Adrenal gland (tissue), 12 donors: ENCODE results near the gene RNF148. TPM values are rescaled to one million over a fixed set of nuclear protein-coding genes. Genes with fewer than 3 reads are reported as not detected.
A peak's percentile ranks its signal among the peaks of the same experiment; 100 is the strongest.

Experiments used
- DNase-seq, 7 donors: peaks; one replicate each; pipeline ENCODE4 v3.0.0-alpha.2; 2019 to 2020
- H3K27ac ChIP-seq, 5 donors: fragments of 200-600 bp; sonication (generic) in 4 of 5; 1 replicate in 3 of 5; 2 replicates in 2 of 5; pipeline versions ENCODE4 v1.5.1 to v1.8.0; 2016 to 2020; ENCODE audit warnings: mild to moderate bottlenecking in 1 of 5
- H3K27me3 ChIP-seq: fragments of 200-600 bp; 2 replicates; pipeline ENCODE4 v1.8.0; 2021
- H3K36me3 ChIP-seq, 2 donors: fragments of 200-600 bp; replicated peaks in 1 of 2; 1 replicate in 1 of 2; 2 replicates in 1 of 2; pipeline versions ENCODE4 v1.5.1 to v1.8.0; 2018 to 2022
- H3K4me1 ChIP-seq, 2 donors: fragments of 200-600 bp; replicated peaks in 1 of 2; 1 replicate in 1 of 2; 2 replicates in 1 of 2; pipeline versions ENCODE4 v1.5.1 to v1.8.0; 2018 to 2021
- H3K4me3 ChIP-seq, 4 donors: fragments of 200-600 bp; sonication (generic) in 3 of 4; one replicate each; pipeline ENCODE4 v1.5.1; 2016 to 2018
- H3K9me3 ChIP-seq, 3 donors: fragments of 200-600 bp; sonication (generic) in 1 of 3; replicated peaks in 1 of 3; 1 replicate in 2 of 3; 2 replicates in 1 of 3; pipeline versions ENCODE4 v1.5.1 to v1.8.0; 2016 to 2021
- CTCF ChIP-seq, 6 experiments: fragments of 450-650 bp in 4 of 6; fragments of 200-600 bp in 2 of 6; sonication (generic) in 1 of 6; IDR thresholded peaks; 1 replicate in 5 of 6; 2 replicates in 1 of 6; pipeline versions ENCODE4 v1.5.1 to v1.8.0; 2016 to 2021; ENCODE audit warnings: antibody characterized with exemption in 6 of 6, mild to moderate bottlenecking in 2 of 6, moderate library complexity in 1 of 6
- POLR2A ChIP-seq, 2 donors: fragments of 450-650 bp; IDR thresholded peaks; one replicate each; pipeline ENCODE4 v1.6.1; 2017; ENCODE audit warnings: antibody characterized with exemption in 2 of 2, mild to moderate bottlenecking in 2 of 2, moderate library complexity in 1 of 2
- WGBS, 4 donors: extraction: QIAGEN DNeasy Blood & Tissue Kit in 2 of 4; methylation state at CpG; one replicate each; pipeline versions ENCODE4 v1.1.5 to v1.1.7; 2013 to 2017; 5-methylcytosine and 5-hydroxymethylcytosine counted together
- intact Hi-C, 2 donors: fragments of 100-400 bp; cut with DNase I; formaldehyde crosslinking; loops; one replicate each; pipeline versions ENCODE4 v1.14.1 to v1.15.0; 2022 to 2023
- polyA plus RNA-seq, 3 donors: library from polyadenylated mRNA; stranded (reverse); fragments of 200-250 nt in 2 of 3; fragments of 350-450 nt in 1 of 3; fragmentation: Illumina TruSeq in 1 of 3; extraction: RNeasy Lipid Tissue Mini Kit (QIAGEN cat#74804) in 1 of 3; gene quantifications; one replicate each; pipeline ENCODE4 v1.2.3, GENCODE V29; 2013 to 2014
- total RNA-seq, 9 donors: library from RNA; depleted of rRNA in 4 of 9; stranded (reverse); fragments of >200 nt in 4 of 9; fragments of 120-200 nt in 1 of 9; fragmentation: NEBNext Ultra II Directional in 1 of 9; extraction: Animal tissue kit (Norgen Biotek cat#: 25700) in 1 of 9; gene quantifications; one replicate each; pipeline versions ENCODE4 v1.1.0 to v1.2.4, GENCODE V29; 2013 to 2023
- donor health status: healthy with polysubstance abuse.
- donor health status: Bipolar disorder and iron deficiency.
- donor health status: DM: yes; HTN: yes; CAD: no.
- donor health status: DM: no; HTN: no; CAD: no.
- donor health status: DM: no; HTN: no; CAD: no.
- donor health status: DM: yes; HTN: yes; CAD: no.

RNF148 gene
- total and polyA plus RNA-seq, 12 donors = 0.20 to 5.0 (median 0.76) TPM; not detected in 1

GRCh38 chr7:122674502-122674901 is 28.2 kb downstream of the RNF148 start:
- intact Hi-C loops = no loop called here
- Histone ChIP-seq H3K4me1 (peaks cover 0 to 9% of the 10 kb centered on the region in 2 donors), H3K36me3 (no peaks in the 10 kb centered on the region), H3K27ac (peak overlapping the region in 1 of 5 donors; percentile 14), H3K9me3 (no peaks in the 10 kb centered on the region), H3K27me3 (no peaks in the 10 kb centered on the region), H3K4me3 (peak overlapping the region in 1 of 4 donors; percentile 6)
- peak in 6 of 7 donors; percentile 39 to 67 (median 56) for DNase-seq
- no peak for TF ChIP-seq CTCF (IDR thresholded peaks at IDR 0.05)
- no peak for TF ChIP-seq POLR2A (IDR thresholded peaks at IDR 0.05)
- WGBS, 4 donors = 26 to 39% (median 32%) methylated on average over 4 of the region's 4 CpGs

- no peak overlapping the region for H3K4me3 ChIP-seq
- no peaks in the 10 kb centered on the region for H3K9me3 ChIP-seq
- 93 to 100% (median 98%) methylated on average over 12 to 21 of the region's 21 CpGs for WGBS, 4 donors
- no peak overlapping the region for H3K27ac ChIP-seq
- TF ChIP-seq CTCF (IDR thresholded peaks at IDR 0.05) = no peak
- no peak for TF ChIP-seq POLR2A (IDR thresholded peaks at IDR 0.05)
- H3K4me1 ChIP-seq = peaks cover 0 to 9% of the 10 kb centered on the region in 2 donors
- DNase-seq = no peak
- no peaks in the 10 kb centered on the region for H3K36me3 ChIP-seq
- H3K27me3 ChIP-seq = no peaks in the 10 kb centered on the region
- intact Hi-C loops = no loop called here
These were observed 28.8 kb downstream of the RNF148 start for GRCh38 chr7:122673951-122674350.

GRCh38 chr7:122672536-122672935 is 30.2 kb downstream of the RNF148 start:
- intact Hi-C loops = no loop called here
- H3K4me1 ChIP-seq = peaks cover 0 to 9% of the 10 kb centered on the region in 2 donors

GRCh38 chr7:122663733-122664132 is 39.0 kb downstream of the RNF148 start:
- H3K9me3 ChIP-seq = no peaks in the 10 kb centered on the region
- 85 to 95% (median 89%) methylated on average over 2 of the region's 2 CpGs for WGBS, 4 donors
- H3K27ac ChIP-seq = no peak overlapping the region
- H3K4me1 ChIP-seq = no peaks in the 10 kb centered on the region
- no peaks in the 10 kb centered on the region for H3K27me3 ChIP-seq
- intact Hi-C loops = no loop called here
- DNase-seq = no peak
- TF ChIP-seq CTCF (IDR thresholded peaks at IDR 0.05) (no peak), POLR2A (IDR thresholded peaks at IDR 0.05) (no peak)
- no peaks in the 10 kb centered on the region for H3K36me3 ChIP-seq
- no peak overlapping the region for H3K4me3 ChIP-seq

More at GRCh38 chr7:122672536-122672935, 30.2 kb downstream of the RNF148 start:
- Histone ChIP-seq H3K27ac (no peak overlapping the region), H3K9me3 (no peaks in the 10 kb centered on the region), H3K36me3 (no peaks in the 10 kb centered on the region), H3K4me3 (no peak overlapping the region), H3K27me3 (no peaks in the 10 kb centered on the region)
- WGBS, 4 donors = 92 to 96% (median 95%) methylated on average over 8 of the region's 8 CpGs
- no peak for DNase-seq
- TF ChIP-seq POLR2A (IDR thresholded peaks at IDR 0.05) (no peak), CTCF (IDR thresholded peaks at IDR 0.05) (no peak)
